ENCODE measurements around the gene HOXD4. TPM values are rescaled to one million over a fixed set of nuclear protein-coding genes. Genes with fewer than 3 reads are reported as not detected.
A peak's percentile ranks its signal among the peaks of the same experiment; 100 is the strongest.

HOXD4 gene
- total and polyA plus RNA-seq, 9 donors, result 6.2 to 16.5 (median 11.6) TPM

DNA sequence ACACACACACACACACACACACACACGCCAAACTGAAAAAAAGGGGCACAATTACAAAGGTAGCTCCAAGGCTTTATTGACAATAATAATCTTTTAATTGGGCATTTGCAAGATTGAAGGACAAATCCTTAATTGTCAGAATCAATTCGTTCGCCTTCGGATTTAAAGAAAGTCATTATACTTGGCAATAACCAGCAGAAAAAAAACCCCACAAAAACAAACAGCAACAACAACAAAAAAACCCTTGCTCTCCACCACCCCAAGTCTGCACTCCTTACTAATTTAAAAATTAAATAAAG, 23.6 kb upstream of the HOXD4 start:
- H3K9me3 ChIP-seq, result no peaks in the 10 kb centered on the region
- DNase-seq, result no peak
- intact Hi-C loops (cut with DNase I), result loop anchor here (5.0 to 10.0 kb wide), 5 partner anchors 425 to 1035 kb away; no protein-coding TSS in a partner anchor
- H3K27ac ChIP-seq, result no peak overlapping the region
- TF ChIP-seq POLR2A (IDR thresholded peaks at IDR 0.05) (no peak), EP300 (IDR thresholded peaks at IDR 0.05) (no peak)
- TF ChIP-seq, protein P1, sequence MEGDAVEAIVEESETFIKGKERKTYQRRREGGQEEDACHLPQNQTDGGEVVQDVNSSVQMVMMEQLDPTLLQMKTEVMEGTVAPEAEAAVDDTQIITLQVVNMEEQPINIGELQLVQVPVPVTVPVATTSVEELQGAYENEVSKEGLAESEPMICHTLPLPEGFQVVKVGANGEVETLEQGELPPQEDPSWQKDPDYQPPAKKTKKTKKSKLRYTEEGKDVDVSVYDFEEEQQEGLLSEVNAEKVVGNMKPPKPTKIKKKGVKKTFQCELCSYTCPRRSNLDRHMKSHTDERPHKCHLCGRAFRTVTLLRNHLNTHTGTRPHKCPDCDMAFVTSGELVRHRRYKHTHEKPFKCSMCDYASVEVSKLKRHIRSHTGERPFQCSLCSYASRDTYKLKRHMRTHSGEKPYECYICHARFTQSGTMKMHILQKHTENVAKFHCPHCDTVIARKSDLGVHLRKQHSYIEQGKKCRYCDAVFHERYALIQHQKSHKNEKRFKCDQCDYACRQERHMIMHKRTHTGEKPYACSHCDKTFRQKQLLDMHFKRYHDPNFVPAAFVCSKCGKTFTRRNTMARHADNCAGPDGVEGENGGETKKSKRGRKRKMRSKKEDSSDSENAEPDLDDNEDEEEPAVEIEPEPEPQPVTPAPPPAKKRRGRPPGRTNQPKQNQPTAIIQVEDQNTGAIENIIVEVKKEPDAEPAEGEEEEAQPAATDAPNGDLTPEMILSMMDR (IDR thresholded peaks at IDR 0.05), result no peak
- H3K4me3 ChIP-seq, result peak overlapping the region; percentile 55
- H3K27me3 ChIP-seq, result no peaks in the 10 kb centered on the region
- H3K4me1 ChIP-seq (ENCODE audit: insufficient read depth), result peaks cover 2% of the 10 kb centered on the region
- H3K36me3 ChIP-seq, result no peaks in the 10 kb centered on the region
- 46 to 59% (median 50%) methylated on average over 4 of the region's 4 CpGs for WGBS, 3 donors

DNA sequence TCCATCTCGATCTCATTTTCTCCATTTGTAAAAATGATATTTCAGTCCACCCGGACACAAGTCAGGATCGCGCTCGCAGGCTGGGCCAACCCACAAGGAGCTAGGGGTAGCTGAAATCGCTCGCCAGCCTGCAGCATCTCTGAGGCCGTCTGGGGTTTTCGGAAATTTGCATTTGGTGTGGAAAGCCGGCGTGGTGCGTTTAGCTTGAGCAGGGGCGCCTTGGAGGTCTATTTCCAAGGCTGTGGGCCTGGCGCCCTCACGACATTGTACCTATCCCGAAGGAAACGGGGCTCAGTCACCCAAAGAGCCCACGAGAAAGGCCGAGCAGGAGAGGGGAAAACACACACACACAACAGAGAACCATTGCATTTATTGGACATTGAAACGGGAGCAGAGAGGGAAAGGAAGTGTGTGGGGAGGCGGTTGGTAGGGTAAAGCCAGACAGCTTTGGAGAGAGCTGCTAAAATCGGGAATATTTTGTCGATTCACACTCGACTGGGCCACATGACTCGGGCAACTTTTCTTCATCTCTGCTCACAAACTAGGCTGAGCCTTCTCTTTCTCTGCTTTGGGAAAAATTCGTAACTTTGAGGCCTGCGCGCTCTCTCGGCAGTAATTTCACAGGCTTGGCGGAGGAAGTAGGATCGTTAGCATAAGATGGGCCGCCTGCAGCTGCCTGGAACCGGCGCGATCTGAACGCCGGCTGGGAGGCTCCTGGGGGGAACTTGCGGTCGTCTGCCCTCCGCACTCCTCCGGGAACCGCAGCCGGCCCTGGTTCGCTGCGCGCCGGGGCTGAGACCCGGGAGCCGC, 23.0 kb upstream of the HOXD4 start:
- WGBS, 3 donors, result 14 to 15% (median 15%) methylated on average over 49 of the region's 49 CpGs
- Histone ChIP-seq H3K27ac (peak overlapping the region; percentile 94 to 99), H3K9me3 (no peaks in the 10 kb centered on the region), H3K4me1 (ENCODE audit: insufficient read depth) (peaks cover 6% of the 10 kb centered on the region), H3K36me3 (no peaks in the 10 kb centered on the region), H3K27me3 (no peaks in the 10 kb centered on the region), H3K4me3 (peak overlapping the region; percentile 55)
- peak; percentile 48 to 73 (median 53) for DNase-seq
- intact Hi-C loops (cut with DNase I), result loop anchor here (5.0 to 10.0 kb wide), 5 partner anchors 424 to 1034 kb away; no protein-coding TSS in a partner anchor
- TF ChIP-seq, protein P1 (IDR thresholded peaks at IDR 0.05), result no peak
- no peak for TF ChIP-seq POLR2A (IDR thresholded peaks at IDR 0.05)
- TF ChIP-seq EP300 (IDR thresholded peaks at IDR 0.05), result no peak

DNA sequence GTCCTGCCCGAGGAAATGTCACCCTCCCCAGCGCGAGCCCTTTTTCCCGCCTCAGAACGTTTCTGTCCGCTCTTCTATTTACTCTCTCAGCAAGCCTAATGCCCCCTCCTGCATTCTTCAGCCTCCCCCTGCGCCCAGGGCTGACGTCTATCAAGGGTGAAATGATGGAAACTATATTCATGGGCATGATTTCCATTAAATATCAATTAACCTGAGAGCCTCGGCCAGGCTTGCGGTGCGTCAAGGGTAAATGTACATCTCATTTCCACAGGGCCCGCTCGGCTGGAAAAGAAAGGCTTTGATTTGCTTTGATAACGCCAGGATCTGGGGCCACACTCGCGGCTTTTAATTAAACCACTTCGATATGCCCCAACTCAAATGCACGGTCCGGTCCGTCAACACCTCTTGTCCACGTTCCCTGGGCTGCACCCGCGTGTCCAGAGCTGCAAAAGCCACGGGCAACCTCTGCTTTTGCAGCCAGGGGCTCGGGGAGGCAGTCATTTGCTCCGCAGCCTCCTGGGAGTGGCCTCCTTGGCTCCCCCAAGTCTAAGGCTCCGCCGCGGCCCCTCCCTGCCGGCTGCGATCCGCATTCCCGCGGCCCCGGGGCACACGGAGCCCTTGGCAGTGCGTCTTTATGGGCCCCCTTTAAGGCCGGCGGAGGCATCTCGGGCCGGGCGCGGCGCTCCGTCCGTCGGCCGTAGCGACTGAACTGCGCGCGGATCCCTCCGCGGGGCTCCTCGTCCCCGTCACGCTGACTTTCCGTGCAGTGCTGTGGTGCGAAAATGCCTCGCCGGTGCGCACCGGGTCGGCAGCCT, 22.2 kb upstream of the HOXD4 start, which contains the start of gene HOXD8:
HOXD8 (plus strand) TSS at position 724 of the 815 bp plus-strand sequence. CDS start 662 bp downstream, outside the sequence.
- intact Hi-C loops (cut with DNase I), result loop anchor here (5.0 to 10.0 kb wide), 5 partner anchors 423 to 1033 kb away; no protein-coding TSS in a partner anchor
- 0 to 1% (median 0%) methylated on average over 44 to 64 of the region's 64 CpGs for WGBS, 3 donors
- H3K36me3 ChIP-seq, result no peaks in the 10 kb centered on the region
- no peaks in the 10 kb centered on the region for H3K9me3 ChIP-seq
- H3K27ac ChIP-seq, result peak within 1 kb of the TSS; percentile 94 to 99
- H3K4me1 ChIP-seq (ENCODE audit: insufficient read depth), result peaks cover 9% of the 10 kb centered on the region
- peak; percentile 90 to 94 (median 91) for DNase-seq
- peak within 1 kb of the TSS; percentile 55 for H3K4me3 ChIP-seq
- no peaks in the 10 kb centered on the region for H3K27me3 ChIP-seq
- TF ChIP-seq, protein P1 (IDR thresholded peaks at IDR 0.05), result peak in 2 of 3 donors; percentile 22 to 25
- TF ChIP-seq EP300 (IDR thresholded peaks at IDR 0.05) (no peak), POLR2A (IDR thresholded peaks at IDR 0.05) (peak; percentile 69)

DNA sequence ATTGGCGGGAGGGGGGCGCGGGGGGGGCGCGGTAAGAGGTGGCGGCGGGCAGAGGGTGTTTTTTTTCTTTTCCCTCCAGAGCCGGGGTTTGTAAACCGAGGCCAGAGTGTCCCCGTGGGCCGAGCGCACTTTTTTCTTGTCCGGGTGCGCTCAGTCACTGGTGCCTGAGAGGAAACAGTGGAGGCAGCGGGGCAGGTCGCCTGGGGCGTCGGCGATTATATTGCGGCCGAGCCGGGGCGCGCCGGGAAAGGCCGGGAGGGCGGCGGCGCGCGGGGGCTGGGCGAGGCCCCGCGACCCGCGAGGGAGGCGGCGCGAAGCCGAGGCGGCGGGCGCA, 21.6 kb upstream of the HOXD4 start:
- H3K4me3 ChIP-seq, result peak overlapping the region; percentile 55
- H3K27me3 ChIP-seq, result no peaks in the 10 kb centered on the region
- H3K27ac ChIP-seq, result peak overlapping the region; percentile 94 to 99
- H3K9me3 ChIP-seq, result no peaks in the 10 kb centered on the region
- peaks cover 13% of the 10 kb centered on the region for H3K4me1 ChIP-seq (ENCODE audit: insufficient read depth)
- WGBS, 3 donors, result 0 to 2% (median 1%) methylated on average over 15 to 43 of the region's 43 CpGs
- intact Hi-C loops (cut with DNase I), result loop anchor here (2.0 to 10.0 kb wide), 7 partner anchors 423 to 1135 kb away; partner anchors contain the start of gene NFE2L2 (in 1 of the 4)
- TF ChIP-seq POLR2A (IDR thresholded peaks at IDR 0.05), result no peak
- no peak for TF ChIP-seq EP300 (IDR thresholded peaks at IDR 0.05)
- TF ChIP-seq, protein P1 (IDR thresholded peaks at IDR 0.05), result no peak
- H3K36me3 ChIP-seq, result no peaks in the 10 kb centered on the region
- no peak for DNase-seq
